ENCODE results near the gene GPAT2.
"Not testable (repeated sequence)": the region's sequence is repeated elsewhere in the genome, so short reads cannot be mapped to it uniquely, and the experiment has no call there.

GPAT2 gene

DNA sequence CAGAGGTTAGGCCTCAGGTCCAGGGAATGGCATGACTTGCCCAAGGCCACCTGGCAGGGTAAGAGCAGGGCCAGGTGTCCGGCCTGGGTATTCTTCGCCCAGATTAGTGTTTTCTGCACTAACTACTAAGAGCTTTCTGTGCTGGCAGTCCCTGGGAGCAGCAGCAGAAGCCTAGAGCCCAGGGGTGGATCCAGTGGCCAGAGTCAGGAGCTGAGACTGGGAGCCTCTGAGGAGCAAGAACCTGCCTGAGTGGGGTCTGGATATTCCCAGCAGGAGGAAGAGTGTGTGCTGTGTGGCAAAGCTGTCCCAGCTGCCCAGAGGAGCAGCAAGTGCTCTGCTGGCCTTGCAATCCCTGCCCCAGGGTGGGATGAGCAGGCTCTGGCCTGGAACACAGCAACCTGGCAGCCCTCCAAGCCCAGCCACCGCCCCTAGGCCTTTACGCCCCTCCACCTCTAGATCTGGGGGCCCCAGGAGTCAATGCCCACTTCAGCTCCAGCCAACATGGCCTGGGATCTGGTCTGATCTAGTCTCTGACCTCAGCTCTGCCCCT, 30.7 kb upstream of the GPAT2 start:
- no peak for DNase-seq

- DNase-seq, result not testable (repeated sequence)
Measured at GRCh38 chr2:96064760-96065159, 30.0 kb upstream of the GPAT2 start.

DNA sequence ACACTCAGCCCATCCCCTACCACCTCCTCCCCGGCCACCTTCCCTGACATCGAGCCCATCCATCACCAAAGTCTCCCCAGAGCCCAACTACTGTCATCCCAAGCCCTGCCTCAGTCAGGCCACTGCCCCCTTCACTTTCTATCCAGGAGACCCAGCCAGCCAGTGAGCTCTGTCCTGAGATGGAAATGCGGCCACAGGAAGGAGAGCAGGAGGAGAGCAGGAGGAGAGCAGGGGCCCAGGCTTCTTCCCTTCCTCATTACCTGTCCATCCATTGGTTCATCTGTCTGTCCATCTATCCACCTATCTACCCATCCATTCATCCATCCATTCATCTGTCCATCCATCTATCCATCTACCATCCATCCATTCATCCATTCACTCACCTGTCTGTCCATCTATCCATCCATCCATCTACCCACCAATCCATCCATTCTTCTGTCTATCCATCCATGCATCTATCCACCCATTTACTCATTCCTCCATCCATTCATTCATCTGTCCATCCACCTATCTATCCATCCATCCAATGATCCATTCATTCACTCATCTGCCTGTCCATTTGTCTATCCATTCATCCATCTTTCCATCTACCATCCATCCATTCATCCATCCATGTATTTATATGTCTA, 29.4 kb upstream of the GPAT2 start:
- DNase-seq, result not testable (repeated sequence)

GRCh38 chr2:96063116-96063899, 28.6 kb upstream of the GPAT2 start:
- DNase-seq, result not testable (repeated sequence)

DNA sequence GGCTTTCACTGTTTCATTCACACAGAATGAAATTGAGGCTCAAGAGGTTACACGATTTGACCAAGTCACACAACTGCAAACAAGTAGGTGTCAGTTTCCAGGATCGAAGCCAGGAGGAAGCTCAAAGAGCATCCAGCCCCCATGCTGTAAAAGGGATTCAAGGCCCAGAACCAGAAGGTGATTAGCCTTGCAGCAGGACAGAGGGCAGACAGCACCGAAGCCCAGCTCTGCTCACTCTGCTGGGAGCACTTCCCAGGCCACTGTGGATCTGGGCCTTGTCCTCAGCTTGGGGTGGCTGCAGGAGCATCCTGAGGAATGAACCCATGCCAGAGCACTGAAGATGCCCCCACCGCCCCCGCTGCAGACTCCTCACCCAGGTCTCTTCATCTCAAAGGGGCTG, 27.8 kb upstream of the GPAT2 start:
- DNase-seq, result not testable (repeated sequence)

DNA sequence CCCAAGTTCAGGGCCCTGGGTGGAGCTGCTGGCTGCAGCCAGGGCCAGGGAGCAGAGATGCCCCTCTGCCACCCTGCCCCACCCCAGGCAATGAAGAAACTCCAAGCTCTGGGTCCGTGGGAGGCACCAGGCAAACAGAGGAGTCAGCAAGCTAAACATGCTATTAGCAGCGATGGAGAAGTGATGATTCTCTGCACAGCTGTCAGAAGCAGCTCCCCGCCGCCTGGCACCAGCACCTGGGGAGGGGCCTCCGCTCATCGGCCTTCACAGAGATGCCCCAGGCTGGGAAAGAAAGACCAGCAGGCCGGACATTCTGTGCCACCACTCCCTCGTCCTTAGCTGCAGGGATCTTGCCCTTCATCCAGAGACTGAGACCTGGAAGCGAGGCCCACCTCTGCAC, 27.2 kb upstream of the GPAT2 start:
- DNase-seq, result not testable (repeated sequence)

GRCh38 chr2:96061197-96061817, 26.6 kb upstream of the GPAT2 start:
- not testable (repeated sequence) for DNase-seq

- DNase-seq, result not testable (repeated sequence)
Measured at GRCh38 chr2:96060325-96060724, 25.6 kb upstream of the GPAT2 start.

GRCh38 chr2:96059443-96059842, 24.7 kb upstream of the GPAT2 start:
- DNase-seq, result not testable (repeated sequence)

GRCh38 chr2:96055830-96056229, 21.1 kb upstream of the GPAT2 start:
- DNase-seq, result not testable (repeated sequence)

DNA sequence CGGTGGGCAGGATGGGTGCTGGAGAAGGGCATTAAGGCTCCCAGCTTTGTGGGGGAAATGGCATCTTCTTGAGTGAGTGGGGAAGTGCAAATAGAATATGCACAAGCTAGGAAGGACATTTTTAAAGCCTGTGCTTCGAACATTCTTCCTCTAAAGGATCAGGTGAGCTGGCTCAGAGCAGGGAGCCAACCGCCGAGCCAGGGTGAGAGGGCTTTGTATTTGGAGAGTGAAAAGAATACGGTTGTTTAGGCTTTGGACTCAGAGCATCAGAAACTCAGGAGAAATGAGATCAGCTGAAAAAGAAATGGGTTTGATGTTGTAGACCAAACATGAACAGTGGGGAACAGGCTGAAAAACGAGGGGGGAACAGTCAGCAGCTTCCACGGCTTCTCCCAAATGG, 19.8 kb upstream of the GPAT2 start:
- not testable (repeated sequence) for DNase-seq

DNA sequence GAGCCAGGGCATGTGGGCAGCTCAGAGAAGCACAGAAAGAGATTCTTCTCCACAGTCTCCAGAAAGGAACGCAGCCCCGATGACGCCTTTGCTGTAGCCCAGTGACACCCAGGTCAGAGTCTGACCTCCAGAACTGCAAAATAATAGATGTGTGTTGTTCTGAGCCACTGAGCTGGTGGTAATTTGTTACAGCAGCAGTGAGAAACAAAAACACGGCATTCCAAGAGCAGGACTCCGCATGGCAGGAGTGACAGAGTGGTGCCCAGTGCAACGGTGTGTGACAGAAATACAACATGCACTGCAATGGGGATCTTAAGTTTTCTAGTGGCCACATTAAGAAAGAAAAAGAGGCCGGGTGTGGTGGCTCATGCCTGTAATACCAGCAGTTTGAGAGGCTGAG, 18.7 kb upstream of the GPAT2 start:
- not testable (repeated sequence) for DNase-seq

DNA sequence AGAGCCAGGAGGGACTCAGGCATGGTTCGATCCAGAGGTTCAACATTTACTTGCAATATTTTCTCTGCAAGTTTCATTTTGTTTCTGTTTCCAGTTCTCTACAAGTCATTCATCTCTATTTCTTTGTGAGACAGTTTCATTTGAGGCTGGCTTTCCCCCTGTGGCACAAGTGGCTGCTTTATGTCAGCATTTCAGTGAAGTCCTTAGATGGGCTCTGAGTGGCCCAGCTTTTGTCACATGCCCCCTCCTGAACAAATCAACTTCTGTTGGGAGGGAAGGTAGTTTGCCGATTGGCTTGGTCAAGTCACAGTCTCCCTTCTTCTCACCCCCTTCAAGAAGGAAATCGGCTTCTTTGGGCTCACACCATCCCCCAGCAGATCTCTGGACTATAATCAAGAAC, 17.9 kb upstream of the GPAT2 start:
- not testable (repeated sequence) for DNase-seq

- DNase-seq, result not testable (repeated sequence)
Measured at GRCh38 chr2:96049917-96050262, 15.2 kb upstream of the GPAT2 start.

GRCh38 chr2:96049049-96049916, 14.6 kb upstream of the GPAT2 start:
- not testable (repeated sequence) for DNase-seq

- DNase-seq, result not testable (repeated sequence)
Measured at GRCh38 chr2:96035554-96035953, 838 bp upstream of the GPAT2 start.

- not testable (repeated sequence) for DNase-seq
Measured at GRCh38 chr2:96033997-96034396, 719 bp downstream of the GPAT2 start.

DNA sequence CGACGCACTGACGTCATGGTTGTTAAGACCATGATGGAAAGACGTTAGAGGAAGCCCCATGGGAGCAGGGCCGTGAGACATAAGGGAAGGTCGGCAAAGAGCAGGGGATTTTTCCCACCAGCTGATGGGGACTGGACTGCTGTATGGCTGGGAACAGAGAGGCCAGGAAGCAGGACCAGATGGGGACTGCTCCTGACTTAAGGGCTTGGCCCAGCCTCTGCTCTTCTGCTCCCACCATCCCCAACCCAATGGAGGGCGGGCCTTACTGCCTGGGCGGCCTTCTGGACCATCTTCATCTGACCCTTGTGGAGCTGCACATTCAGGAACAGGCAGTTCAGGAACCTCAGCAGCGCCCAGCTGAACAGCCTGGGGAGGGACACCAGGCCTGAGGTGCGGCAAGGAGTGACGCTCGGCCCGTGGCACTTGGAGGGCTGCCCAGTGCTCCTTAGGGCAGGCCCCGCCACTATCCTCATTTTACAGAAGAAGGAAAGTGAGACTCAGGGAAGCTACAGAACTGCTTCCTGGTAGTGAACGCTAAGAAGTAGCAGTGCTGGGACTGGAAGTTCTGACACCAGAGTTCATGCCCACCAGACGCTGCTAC, 6.9 kb downstream of the GPAT2 start:
- not testable (repeated sequence) for DNase-seq

DNA sequence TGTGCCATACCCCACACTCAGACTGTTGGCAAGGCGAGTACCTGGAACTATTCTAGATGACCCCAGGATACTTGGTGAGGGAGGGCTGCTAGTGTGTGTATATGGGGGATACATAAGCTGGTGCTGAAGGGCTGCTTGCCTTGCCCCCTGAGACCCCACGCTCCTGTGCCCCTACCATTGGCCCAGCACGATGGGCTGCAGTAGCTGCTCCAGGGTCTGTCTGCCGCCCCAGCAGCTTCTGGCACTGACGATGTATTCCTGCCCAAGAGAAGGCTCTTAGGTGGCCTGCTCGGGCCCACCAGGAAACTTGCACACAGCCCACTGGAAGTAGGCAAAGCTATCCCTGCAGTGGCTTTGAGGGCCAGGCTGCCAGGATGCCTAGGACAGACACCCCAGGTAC, 9.0 kb downstream of the GPAT2 start:
- not testable (repeated sequence) for DNase-seq

GRCh38 chr2:96025194-96025492, 9.6 kb downstream of the GPAT2 start:
- no peak for DNase-seq

GRCh38 chr2:96024336-96025193, 10.2 kb downstream of the GPAT2 start:
- DNase-seq, result no peak

All from effector CD8-positive, alpha-beta T cell (primary cell).